ENCODE measurements around the gene CEP57L1. TPM values are rescaled to one million over a fixed set of nuclear protein-coding genes. Genes with fewer than 3 reads are reported as not detected.

CEP57L1 gene
- total RNA-seq, 4 donors from 2014 or later: 10.3 to 29.7 (median 17.5) TPM

- in situ Hi-C loops (cut with MboI; ENCODE audit: low sequenced_read_pairs in 4 of 4): loop anchor here in 2 of 4 donors (25.0 kb wide), 1 partner anchor 122 kb away; no protein-coding TSS in a partner anchor
- H3K4me1 ChIP-seq: peaks cover 87 to 100% of the 10 kb centered on the region in 2 donors
- H3K4me3 ChIP-seq: no peak overlapping the region
- H3K27me3 ChIP-seq: no peaks in the 10 kb centered on the region
- peak overlapping the region; percentile 72 to 78 (median 74) for H3K27ac ChIP-seq
- ATAC-seq (peak in 1 of 2 donors; percentile 49), DNase-seq (no peak)
- H3K9me3 ChIP-seq: no peaks in the 10 kb centered on the region
- no peak for TF ChIP-seq POLR2A (IDR thresholded peaks at IDR 0.05)
- no peak for TF ChIP-seq CTCF (IDR thresholded peaks at IDR 0.05 in 4 of 5, conservative IDR thresholded peaks at IDR 0.05 in 1 of 5)
- intact Hi-C loops (cut with DNase I; ENCODE audit: low total_unique reads): no loop called here
- H3K36me3 ChIP-seq: no peaks in the 10 kb centered on the region
Observed at GRCh38 chr6:109059153-109059552, 36.2 kb upstream of the CEP57L1 start.

DNA sequence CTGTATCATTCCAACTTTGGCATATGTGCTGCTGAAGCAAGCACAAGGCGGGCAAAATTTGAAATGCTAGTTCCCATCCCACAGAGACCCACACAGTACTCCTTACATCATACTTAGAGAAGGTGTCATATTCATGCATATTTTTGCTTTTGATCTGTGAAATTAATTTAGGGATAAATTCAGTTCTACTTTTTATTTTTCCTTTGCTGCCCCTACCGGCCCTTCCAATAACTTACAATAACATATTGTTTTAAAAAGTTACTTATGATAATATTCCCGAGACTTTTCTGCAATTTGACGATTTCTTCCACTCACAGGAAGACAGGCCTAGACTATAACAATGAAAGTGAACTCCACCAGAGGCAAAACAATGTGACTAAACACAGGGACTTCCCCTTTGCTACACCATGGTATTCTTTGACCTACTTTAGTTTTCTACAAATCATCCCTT lies 35.7 kb upstream of the CEP57L1 start:
- H3K9me3 ChIP-seq: no peaks in the 10 kb centered on the region
- H3K4me3 ChIP-seq: no peak overlapping the region
- TF ChIP-seq POLR2A (IDR thresholded peaks at IDR 0.05) (no peak), CTCF (IDR thresholded peaks at IDR 0.05 in 4 of 5, conservative IDR thresholded peaks at IDR 0.05 in 1 of 5) (peak in 2 of 5 experiments; percentile 23 to 35)
- in situ Hi-C loops (cut with MboI; ENCODE audit: low sequenced_read_pairs in 4 of 4) (loop anchor here in 3 of 4 donors (10.0 to 25.0 kb wide), 3 partner anchors 55 to 155 kb away; no protein-coding TSS in a partner anchor), intact Hi-C loops (cut with DNase I; ENCODE audit: low total_unique reads) (no loop called here)
- H3K27me3 ChIP-seq: no peaks in the 10 kb centered on the region
- no peaks in the 10 kb centered on the region for H3K36me3 ChIP-seq
- peak overlapping the region; percentile 72 to 78 (median 74) for H3K27ac ChIP-seq
- DNase-seq: no peak
- peak; percentile 57 to 67 for ATAC-seq
- H3K4me1 ChIP-seq: peaks cover 83 to 97% of the 10 kb centered on the region in 2 donors

- Histone ChIP-seq H3K4me3 (no peak overlapping the region), H3K9me3 (no peaks in the 10 kb centered on the region), H3K36me3 (no peaks in the 10 kb centered on the region), H3K27ac (peak overlapping the region; percentile 72 to 78 (median 74)), H3K27me3 (no peaks in the 10 kb centered on the region), H3K4me1 (peaks cover 82 to 97% of the 10 kb centered on the region in 2 donors)
- in situ Hi-C loops (cut with MboI; ENCODE audit: low sequenced_read_pairs in 4 of 4) (loop anchor here in 3 of 4 donors (10.0 to 25.0 kb wide), 3 partner anchors 56 to 156 kb away; no protein-coding TSS in a partner anchor), intact Hi-C loops (cut with DNase I; ENCODE audit: low total_unique reads) (no loop called here)
- TF ChIP-seq POLR2A (IDR thresholded peaks at IDR 0.05) (no peak), CTCF (IDR thresholded peaks at IDR 0.05 in 4 of 5, conservative IDR thresholded peaks at IDR 0.05 in 1 of 5) (no peak)
- DNase-seq (no peak), ATAC-seq (no peak)
Observed at GRCh38 chr6:109060571-109060970, 34.7 kb upstream of the CEP57L1 start.

DNA sequence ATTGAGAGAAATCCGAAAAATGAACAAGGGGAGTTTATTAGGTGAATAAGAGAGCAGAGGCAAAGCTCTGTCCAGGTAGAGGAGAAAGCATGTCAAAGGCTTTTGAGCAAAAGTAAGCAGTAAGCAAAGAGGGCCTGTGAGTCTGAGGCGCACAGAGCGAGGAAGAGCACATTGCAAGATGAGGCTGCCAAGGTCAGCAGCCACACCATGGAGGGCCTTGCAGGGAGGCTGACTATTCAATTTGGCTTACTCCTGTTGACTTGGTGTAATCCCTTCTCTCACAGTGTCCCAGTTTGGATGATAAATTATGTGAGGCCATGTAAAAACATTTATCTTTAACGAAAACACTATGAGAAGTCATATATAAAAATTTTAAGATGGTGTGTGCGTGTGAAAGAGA lies 33.1 kb upstream of the CEP57L1 start:
- in situ Hi-C loops (cut with MboI; ENCODE audit: low sequenced_read_pairs in 4 of 4) (loop anchor here in 3 of 4 donors (10.0 to 25.0 kb wide), 3 partner anchors 57 to 157 kb away; no protein-coding TSS in a partner anchor), intact Hi-C loops (cut with DNase I; ENCODE audit: low total_unique reads) (no loop called here)
- H3K4me1 ChIP-seq: peaks cover 80 to 96% of the 10 kb centered on the region in 2 donors

More for the DNA sequence above, 33.1 kb upstream of the CEP57L1 start:
- TF ChIP-seq POLR2A (IDR thresholded peaks at IDR 0.05): no peak
- TF ChIP-seq CTCF (IDR thresholded peaks at IDR 0.05 in 4 of 5, conservative IDR thresholded peaks at IDR 0.05 in 1 of 5): no peak
- Histone ChIP-seq H3K9me3 (no peaks in the 10 kb centered on the region), H3K27me3 (no peaks in the 10 kb centered on the region), H3K4me3 (no peak overlapping the region), H3K36me3 (no peaks in the 10 kb centered on the region), H3K27ac (peak overlapping the region; percentile 14 to 78 (median 74))
- ATAC-seq: peak; percentile 16 to 26
- DNase-seq: no peak
